Measurements from ENCODE around the gene ABCB8. TPM values are rescaled to one million over a fixed set of nuclear protein-coding genes. Genes with fewer than 3 reads are reported as not detected.

ABCB8 gene
- total RNA-seq, 1 donor, result 30.9 TPM

GRCh38 chr7:151085691-151086620 is 57.7 kb downstream of the ABCB8 start, which contains the start of gene AGAP3:
Gene AGAP3, plus strand, starts transcription at chr7:151086475. Its CDS starts 267 bp downstream, at chr7:151086742.
- peak; percentile 53 for DNase-seq (ENCODE audit: low read depth)
- TF ChIP-seq CTCF (IDR thresholded peaks at IDR 0.05; ENCODE audit: insufficient read depth, low read length), result no peak
- peak within 1 kb of the TSS; percentile 83 for H3K4me3 ChIP-seq (ENCODE audit: low read depth, low read length)

DNA sequence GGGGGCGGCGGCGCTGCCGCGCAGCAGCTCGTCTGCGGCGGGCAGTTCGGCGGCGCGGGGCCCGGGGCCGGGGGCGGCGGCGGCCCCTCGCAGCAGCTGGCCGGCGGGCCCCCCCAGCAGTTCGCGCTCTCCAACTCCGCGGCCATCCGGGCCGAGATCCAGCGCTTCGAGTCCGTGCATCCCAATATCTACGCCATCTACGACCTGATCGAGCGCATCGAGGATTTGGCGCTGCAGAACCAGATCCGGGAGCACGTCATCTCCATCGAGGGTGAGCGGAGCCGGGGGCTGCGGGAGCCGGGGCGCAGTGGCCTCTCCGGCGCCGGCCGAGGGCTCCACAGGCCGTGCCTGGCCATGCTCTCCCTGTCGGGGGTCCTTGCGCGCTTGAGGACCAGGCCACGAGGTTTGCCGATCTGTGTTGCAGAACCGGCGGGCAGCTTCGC is 58.6 kb downstream of the ABCB8 start:
- no peak for DNase-seq (ENCODE audit: low read depth)
- no peak for TF ChIP-seq CTCF (IDR thresholded peaks at IDR 0.05; ENCODE audit: insufficient read depth, low read length)

GRCh38 chr7:151087245-151088018 is 59.2 kb downstream of the ABCB8 start:
- peak; percentile 62 for DNase-seq (ENCODE audit: low read depth)
- H3K4me3 ChIP-seq (ENCODE audit: low read depth, low read length), result peak overlapping the region; percentile 83
- no peak for TF ChIP-seq CTCF (IDR thresholded peaks at IDR 0.05; ENCODE audit: insufficient read depth, low read length)

More for the DNA sequence above, 58.6 kb downstream of the ABCB8 start:
- peak overlapping the region; percentile 83 for H3K4me3 ChIP-seq (ENCODE audit: low read depth, low read length)

- no peak for DNase-seq (ENCODE audit: low read depth)
- no peak for TF ChIP-seq CTCF (IDR thresholded peaks at IDR 0.05; ENCODE audit: insufficient read depth, low read length)
- H3K4me3 ChIP-seq (ENCODE audit: low read depth, low read length), result peak overlapping the region; percentile 83
Observed at GRCh38 chr7:151088019-151088855, 60.0 kb downstream of the ABCB8 start.

- no peak for TF ChIP-seq CTCF (IDR thresholded peaks at IDR 0.05; ENCODE audit: insufficient read depth, low read length)
- H3K4me3 ChIP-seq (ENCODE audit: low read depth, low read length), result peak overlapping the region; percentile 83
- DNase-seq (ENCODE audit: low read depth), result peak; percentile 80
Observed at GRCh38 chr7:151088856-151089699, 60.8 kb downstream of the ABCB8 start.

All from fibroblast of the aortic adventitia (primary cell).